ENCODE results near the gene WDR47. TPM values are rescaled to one million over a fixed set of nuclear protein-coding genes. Genes with fewer than 3 reads are reported as not detected.

Gene WDR47
- total RNA-seq, 2 donors from 2014 or later, result 18.7 to 20.5 TPM

DNA sequence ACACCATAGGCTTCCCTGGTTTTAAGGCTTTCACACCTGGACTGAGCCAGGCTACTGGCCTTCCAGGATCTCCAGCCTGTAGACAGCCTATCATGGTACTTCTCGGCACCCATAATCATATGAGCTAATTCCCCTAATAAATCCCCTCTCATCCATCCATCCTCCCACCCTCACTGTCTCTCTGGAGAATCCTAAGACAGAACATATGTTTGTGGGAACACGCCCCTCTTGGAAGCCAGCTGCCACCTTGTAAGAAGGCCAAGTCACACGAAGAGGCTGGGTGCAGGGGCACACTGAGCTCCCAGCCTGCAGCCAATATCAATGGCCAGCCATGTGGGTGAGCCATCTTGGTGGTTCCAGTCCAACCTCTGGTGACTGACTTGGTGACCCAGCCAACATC lies 86.0 kb downstream of the WDR47 start:
- no peak for TF ChIP-seq CTCF (IDR thresholded peaks at IDR 0.05)
- Histone ChIP-seq H3K4me3 (no peak overlapping the region), H3K27ac (no peak overlapping the region), H3K36me3 (peaks cover 7% of the 10 kb centered on the region), H3K27me3 (replicated peaks; ENCODE audit: insufficient read depth) (no peaks in the 10 kb centered on the region), H3K9me3 (no peaks in the 10 kb centered on the region), H3K4me1 (ENCODE audit: control insufficient read depth in 1 of 2, low read depth in 2 of 2) (peaks cover 0 to 7% of the 10 kb centered on the region in 2 donors)
- DNase-seq (ENCODE audit: low spot score), result no peak
- ATAC-seq (ENCODE audit: insufficient number of reproducible peaks, low FRiP score, low read depth), result no peak

DNA sequence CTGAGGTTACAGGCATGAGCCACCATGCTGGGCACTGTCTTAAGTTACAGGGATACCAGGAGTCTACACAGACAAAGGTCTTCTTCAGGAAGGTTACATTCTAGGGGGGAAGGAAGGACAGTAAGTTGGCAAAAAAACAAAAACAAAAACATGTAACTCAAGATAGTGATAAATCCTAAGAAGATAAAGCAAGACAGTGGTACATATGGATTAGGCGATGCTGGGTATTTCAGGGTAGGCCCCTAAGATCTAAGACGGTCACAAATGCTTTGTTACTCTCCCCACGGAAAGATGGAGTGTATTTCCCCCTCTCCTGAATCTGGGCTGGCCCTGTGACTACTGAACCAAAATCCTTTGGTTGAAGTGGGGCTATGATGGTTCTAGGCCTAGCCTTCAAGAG lies 86.8 kb downstream of the WDR47 start:
- Histone ChIP-seq H3K36me3 (peaks cover 7% of the 10 kb centered on the region), H3K9me3 (no peaks in the 10 kb centered on the region), H3K27me3 (replicated peaks; ENCODE audit: insufficient read depth) (no peaks in the 10 kb centered on the region), H3K27ac (no peak overlapping the region), H3K4me1 (ENCODE audit: control insufficient read depth in 1 of 2, low read depth in 2 of 2) (peaks cover 0 to 4% of the 10 kb centered on the region in 2 donors), H3K4me3 (no peak overlapping the region)
- no peak for TF ChIP-seq CTCF (IDR thresholded peaks at IDR 0.05)
- ATAC-seq (ENCODE audit: insufficient number of reproducible peaks, low FRiP score, low read depth) (no peak), DNase-seq (ENCODE audit: low spot score) (no peak)

DNA sequence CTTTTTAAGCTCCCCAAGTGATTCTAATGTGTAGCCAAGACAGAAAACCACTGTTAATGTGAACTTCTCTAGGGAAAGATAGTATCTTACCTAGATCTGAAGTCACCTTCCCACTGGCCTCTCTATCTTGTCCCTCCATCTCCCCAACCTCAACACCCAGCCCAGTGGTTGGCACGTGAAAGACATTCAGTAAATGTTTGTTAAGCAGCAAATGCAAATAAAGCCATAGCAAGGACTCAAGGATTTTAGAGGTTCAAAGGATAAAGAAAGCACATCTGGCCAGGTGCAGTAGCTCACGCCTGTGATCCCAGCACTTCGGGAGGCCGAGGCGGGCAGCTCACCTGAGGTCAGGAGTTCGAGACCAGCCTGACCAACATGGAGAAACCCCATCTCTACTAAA lies 88.5 kb downstream of the WDR47 start:
- Histone ChIP-seq H3K27ac (no peak overlapping the region), H3K36me3 (peaks cover 7% of the 10 kb centered on the region), H3K4me3 (no peak overlapping the region), H3K27me3 (replicated peaks; ENCODE audit: insufficient read depth) (no peaks in the 10 kb centered on the region), H3K4me1 (ENCODE audit: control insufficient read depth in 1 of 2, low read depth in 2 of 2) (peaks cover 0 to 6% of the 10 kb centered on the region in 2 donors), H3K9me3 (no peaks in the 10 kb centered on the region)
- no peak for ATAC-seq (ENCODE audit: insufficient number of reproducible peaks, low FRiP score, low read depth)
- no peak for DNase-seq (ENCODE audit: low spot score)
- TF ChIP-seq CTCF (IDR thresholded peaks at IDR 0.05), result no peak

DNA sequence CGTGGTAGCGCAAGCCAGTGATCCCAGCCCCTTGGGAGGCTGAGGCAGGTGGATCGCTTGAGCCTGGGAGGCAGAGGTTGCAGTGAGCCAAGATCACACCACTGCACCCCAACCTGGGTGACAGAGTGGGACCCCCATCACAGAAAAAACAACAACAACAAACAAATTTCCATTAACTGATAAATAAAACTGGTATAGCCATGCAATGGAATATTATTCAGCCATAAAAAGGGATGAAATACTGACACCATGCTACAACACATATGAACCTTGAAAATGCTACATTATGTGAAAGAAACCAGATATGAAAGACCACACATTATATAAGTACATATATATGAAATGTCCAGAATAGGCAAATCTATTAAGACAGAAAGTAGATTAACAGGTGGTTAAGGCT lies 90.7 kb downstream of the WDR47 start:
- peaks cover 15% of the 10 kb centered on the region for H3K36me3 ChIP-seq
- peaks cover 0 to 15% of the 10 kb centered on the region in 2 donors for H3K4me1 ChIP-seq (ENCODE audit: control insufficient read depth in 1 of 2, low read depth in 2 of 2)
- no peaks in the 10 kb centered on the region for H3K27me3 ChIP-seq (replicated peaks; ENCODE audit: insufficient read depth)
- H3K4me3 ChIP-seq, result no peak overlapping the region
- no peak for TF ChIP-seq CTCF (IDR thresholded peaks at IDR 0.05)
- ATAC-seq (ENCODE audit: insufficient number of reproducible peaks, low FRiP score, low read depth) (no peak), DNase-seq (ENCODE audit: low spot score) (no peak)
- H3K9me3 ChIP-seq, result no peaks in the 10 kb centered on the region
- no peak overlapping the region for H3K27ac ChIP-seq

- Histone ChIP-seq H3K4me3 (no peak overlapping the region), H3K4me1 (ENCODE audit: control insufficient read depth in 1 of 2, low read depth in 2 of 2) (peaks cover 0 to 15% of the 10 kb centered on the region in 2 donors), H3K9me3 (no peaks in the 10 kb centered on the region), H3K27ac (no peak overlapping the region), H3K27me3 (replicated peaks; ENCODE audit: insufficient read depth) (no peaks in the 10 kb centered on the region), H3K36me3 (peaks cover 12% of the 10 kb centered on the region)
- no peak for ATAC-seq (ENCODE audit: insufficient number of reproducible peaks, low FRiP score, low read depth)
- no peak for TF ChIP-seq CTCF (IDR thresholded peaks at IDR 0.05)
- no peak for DNase-seq (ENCODE audit: low spot score)
Observed at GRCh38 chr1:108949044-108949443, 92.9 kb downstream of the WDR47 start.

Measured in thoracic aorta (tissue), 2 donors.